Common myeloid progenitor, CD34-positive (primary cell): ENCODE results near the gene CRNKL1.

Experiments used
- CTCF ChIA-PET: fragments of 350-600 bp; sonication (Branson Sonifier 250); formaldehyde crosslinking; loops from one replicate; lab custom pipeline; 2021; ENCODE audit warnings: antibody characterized with exemption; lab: Charles Lee
- POLR2A ChIA-PET: fragments of 350-600 bp; sonication (Branson Sonifier 250); formaldehyde crosslinking; loops from one replicate; lab custom pipeline; 2021; ENCODE audit warnings: antibody characterized with exemption; lab: Charles Lee
- DNase-seq, 3 donors: peaks; one replicate each; pipeline versions ENCODE4 v3.0.0 to v3.0.0-alpha.2; 2013
- H3K27ac ChIP-seq, 2 experiments: 1 replicate in 1 of 2; 2 replicates in 1 of 2; pipeline ENCODE4 v1.7.0; 2013; ENCODE audit warnings: inconsistent platforms in 2 of 2, low read length in 2 of 2, mild to moderate bottlenecking in 2 of 2, low read depth in 1 of 2, moderate library complexity in 1 of 2; ENCODE audit not compliant: severe bottlenecking in 2 of 2, insufficient read depth in 1 of 2, poor library complexity in 1 of 2
- H3K27me3 ChIP-seq, 5 experiments: replicated peaks in 2 of 5; 1 replicate in 3 of 5; 2 replicates in 2 of 5; pipeline versions ENCODE4 v1.6.1 to v1.7.0; 2013; ENCODE audit warnings: low read length in 4 of 5, mild to moderate bottlenecking in 2 of 5, moderate library complexity in 2 of 5, inconsistent platforms in 1 of 5; ENCODE audit not compliant: insufficient read depth in 5 of 5, control insufficient read depth in 4 of 5
- H3K36me3 ChIP-seq, 4 experiments: 1 replicate in 2 of 4; 2 replicates in 2 of 4; pipeline versions ENCODE4 v1.6.1 to v1.7.0; 2013; ENCODE audit warnings: low read length in 3 of 4, control low read depth in 1 of 4, mild to moderate bottlenecking in 1 of 4; ENCODE audit not compliant: control insufficient read depth in 4 of 4, insufficient read depth in 4 of 4
- H3K4me1 ChIP-seq, 4 experiments: 1 replicate in 3 of 4; 2 replicates in 1 of 4; pipeline versions ENCODE4 v1.6.1 to v1.7.1; 2013; ENCODE audit warnings: low read length in 3 of 4, mild to moderate bottlenecking in 3 of 4, control low read depth in 1 of 4, inconsistent platforms in 1 of 4, moderate library complexity in 1 of 4; ENCODE audit not compliant: control insufficient read depth in 4 of 4, insufficient read depth in 4 of 4; ENCODE audit errors: control extremely low read depth in 1 of 4
- H3K4me3 ChIP-seq, 7 experiments: 1 replicate in 4 of 7; 2 replicates in 3 of 7; pipeline versions ENCODE4 v1.5.1 to v1.7.0; 2013; ENCODE audit warnings: mild to moderate bottlenecking in 7 of 7, low read length in 6 of 7, moderate library complexity in 6 of 7, inconsistent platforms in 2 of 7, low read depth in 2 of 7, control low read depth in 1 of 7; ENCODE audit not compliant: insufficient read depth in 4 of 7, control insufficient read depth in 1 of 7; ENCODE audit errors: extremely low read depth in 1 of 7
- H3K9me3 ChIP-seq, 5 experiments: 1 replicate in 4 of 5; 2 replicates in 1 of 5; pipeline versions ENCODE4 v1.6.1 to v1.7.1; 2013; ENCODE audit warnings: low read length in 4 of 5, mild to moderate bottlenecking in 2 of 5, inconsistent platforms in 1 of 5, low read depth in 1 of 5, moderate library complexity in 1 of 5; ENCODE audit not compliant: control insufficient read depth in 4 of 5, insufficient read depth in 2 of 5; ENCODE audit errors: control extremely low read depth in 1 of 5
- WGBS: methylation state at CpG from one replicate; pipeline ENCODE4 v1.1.5; 2013; ENCODE audit not compliant: insufficient coverage; 5-methylcytosine and 5-hydroxymethylcytosine counted together

CRNKL1 gene

DNA sequence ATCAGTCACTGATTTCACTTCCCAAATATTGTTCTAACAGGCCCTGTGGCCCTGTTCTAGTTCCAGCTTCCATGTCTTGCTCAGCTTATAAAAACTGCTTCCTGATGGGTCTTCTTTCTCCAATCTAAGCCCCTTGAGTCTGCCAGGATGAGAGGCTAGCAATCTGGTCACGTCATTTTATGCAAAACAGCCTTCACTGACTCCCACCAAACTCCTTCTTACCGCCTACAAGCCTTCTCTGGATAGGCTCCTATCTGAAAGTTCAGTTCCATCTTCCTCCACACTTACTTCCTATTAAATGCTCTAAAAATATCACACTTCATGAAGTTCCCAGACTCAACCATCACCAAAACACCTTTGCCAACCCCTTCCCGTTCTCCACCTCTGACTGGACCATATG, 15.5 kb downstream of the CRNKL1 start:
- 100% methylated on average over 3 of the region's 3 CpGs for WGBS
- no peak for DNase-seq
- H3K4me3 ChIP-seq = no peak overlapping the region
- no peak overlapping the region for H3K27ac ChIP-seq
- CTCF ChIA-PET = no interaction called here
- POLR2A ChIA-PET = no interaction called here
- H3K36me3 ChIP-seq = peaks cover 33 to 98% (median 71%) of the 10 kb centered on the region in 4 experiments
- no peaks in the 10 kb centered on the region for H3K4me1 ChIP-seq
- no peaks in the 10 kb centered on the region for H3K27me3 ChIP-seq
- H3K9me3 ChIP-seq = no peaks in the 10 kb centered on the region

DNA sequence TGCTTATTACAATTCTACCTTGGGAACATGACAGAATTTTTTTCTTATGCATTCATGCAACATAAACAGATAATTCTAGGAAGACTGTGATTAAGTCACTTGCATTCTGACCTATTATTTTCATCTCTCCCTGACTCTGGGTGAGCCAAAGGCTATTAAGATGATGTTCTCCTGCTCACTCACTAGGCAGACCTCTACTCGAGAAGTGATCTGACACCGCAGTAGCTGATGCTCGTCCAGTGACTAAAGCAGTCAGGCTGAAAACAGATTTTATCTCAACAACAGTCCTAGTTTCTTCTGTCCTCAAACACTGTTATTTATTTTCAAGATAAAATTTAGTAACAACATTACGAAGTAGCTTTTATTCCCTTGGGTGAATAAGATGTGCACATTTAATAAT, 17.8 kb downstream of the CRNKL1 start:
- H3K36me3 ChIP-seq = peaks cover 32 to 93% (median 63%) of the 10 kb centered on the region in 4 experiments
- no peak overlapping the region for H3K4me3 ChIP-seq
- CTCF ChIA-PET = no interaction called here
- no peak overlapping the region for H3K27ac ChIP-seq
- H3K9me3 ChIP-seq = no peaks in the 10 kb centered on the region
- H3K27me3 ChIP-seq = no peaks in the 10 kb centered on the region
- no peak for DNase-seq
- 100% methylated on average over 2 of the region's 4 CpGs for WGBS
- POLR2A ChIA-PET = no interaction called here
- H3K4me1 ChIP-seq = no peaks in the 10 kb centered on the region

DNA sequence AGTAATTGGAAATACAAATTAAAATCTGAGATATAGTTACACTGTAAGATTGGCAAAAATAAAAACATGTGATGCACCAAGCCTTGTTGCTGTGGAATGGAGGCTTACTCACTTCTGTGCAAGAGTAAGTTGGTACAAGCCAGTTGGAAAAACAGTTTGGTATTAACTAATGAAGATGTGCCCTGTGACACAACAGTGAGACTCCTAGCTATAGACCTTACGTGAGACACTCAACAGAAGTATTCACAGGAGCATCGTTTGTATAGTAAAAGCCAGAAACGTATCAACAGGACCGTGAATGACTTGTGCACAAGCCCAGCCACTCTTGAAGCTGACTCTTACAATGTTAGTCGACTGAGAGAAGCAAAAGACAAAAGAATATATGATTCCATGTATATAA, 20.5 kb downstream of the CRNKL1 start:
- POLR2A ChIA-PET = no interaction called here
- H3K27me3 ChIP-seq = no peaks in the 10 kb centered on the region
- H3K4me3 ChIP-seq = no peak overlapping the region
- H3K9me3 ChIP-seq = no peaks in the 10 kb centered on the region
- WGBS = 100% methylated on average over 4 of the region's 5 CpGs
- CTCF ChIA-PET = interaction anchor here (1.4 kb wide), 1 partner anchor 16 kb away, joined by 3 read pairs; no protein-coding TSS in a partner anchor
- no peaks in the 10 kb centered on the region for H3K4me1 ChIP-seq
- H3K36me3 ChIP-seq = peaks cover 29 to 85% (median 54%) of the 10 kb centered on the region in 4 experiments
- DNase-seq = no peak
- no peak overlapping the region for H3K27ac ChIP-seq

DNA sequence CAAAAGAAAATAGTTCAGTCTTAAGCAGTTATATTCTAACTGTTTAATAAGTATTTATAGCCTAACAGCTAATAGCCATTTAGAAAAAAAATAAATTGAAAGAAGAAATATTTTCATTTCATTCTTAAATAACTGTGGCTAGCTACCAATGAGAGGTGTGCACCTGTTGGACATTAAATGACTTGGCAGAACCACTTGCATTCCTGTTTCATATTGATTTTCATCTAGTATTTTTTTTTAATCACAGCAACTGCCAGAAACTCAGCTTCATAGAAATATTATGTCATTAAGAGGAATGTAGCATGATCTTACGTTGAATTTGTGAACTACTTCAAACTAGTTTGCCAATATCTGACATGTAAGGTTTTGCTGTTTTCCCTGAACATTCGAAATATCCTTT, 25.0 kb downstream of the CRNKL1 start:
- ChIA-PET CTCF (interaction anchor here (1.9 kb wide), 1 partner anchor 24 kb away, joined by 12 read pairs; the partner anchor contains the start of genes CFAP61 and CRNKL1), POLR2A (interaction anchor here (0.7 kb wide), 1 partner anchor 8 kb away, joined by 5 read pairs; no protein-coding TSS in a partner anchor)
- no peaks in the 10 kb centered on the region for H3K9me3 ChIP-seq
- 83% methylated on average over 1 of the region's 2 CpGs for WGBS
- H3K4me3 ChIP-seq = no peak overlapping the region
- H3K36me3 ChIP-seq = peaks cover 21 to 71% (median 50%) of the 10 kb centered on the region in 4 experiments
- no peaks in the 10 kb centered on the region for H3K4me1 ChIP-seq
- no peak overlapping the region for H3K27ac ChIP-seq
- DNase-seq = no peak
- no peaks in the 10 kb centered on the region for H3K27me3 ChIP-seq

DNA sequence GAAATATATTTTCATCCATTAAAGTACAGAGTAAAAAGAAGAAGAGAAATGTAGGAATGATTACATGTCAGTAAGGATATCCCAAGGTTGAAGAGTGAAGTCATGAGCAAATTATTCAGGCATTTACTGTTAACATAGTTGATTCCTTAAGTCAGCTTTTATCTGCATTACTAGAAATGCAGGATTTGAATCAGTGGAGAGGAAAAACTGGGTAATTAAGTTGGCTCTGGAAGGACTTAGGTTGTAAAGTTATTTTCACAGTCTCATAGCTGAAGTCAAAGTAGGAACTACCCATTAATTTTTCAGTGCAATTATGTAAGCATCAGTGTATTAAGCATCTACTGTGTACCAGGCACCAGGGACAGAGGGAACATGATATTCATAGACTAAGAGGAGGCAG, 27.3 kb downstream of the CRNKL1 start:
- Histone ChIP-seq H3K27ac (no peak overlapping the region), H3K4me3 (no peak overlapping the region), H3K27me3 (no peaks in the 10 kb centered on the region), H3K9me3 (no peaks in the 10 kb centered on the region), H3K36me3 (peaks cover 13 to 55% (median 37%) of the 10 kb centered on the region in 4 experiments), H3K4me1 (peaks cover 0 to 12% (median 8%) of the 10 kb centered on the region in 4 experiments)
- ChIA-PET CTCF (no interaction called here), POLR2A (no interaction called here)
- DNase-seq = no peak

DNA sequence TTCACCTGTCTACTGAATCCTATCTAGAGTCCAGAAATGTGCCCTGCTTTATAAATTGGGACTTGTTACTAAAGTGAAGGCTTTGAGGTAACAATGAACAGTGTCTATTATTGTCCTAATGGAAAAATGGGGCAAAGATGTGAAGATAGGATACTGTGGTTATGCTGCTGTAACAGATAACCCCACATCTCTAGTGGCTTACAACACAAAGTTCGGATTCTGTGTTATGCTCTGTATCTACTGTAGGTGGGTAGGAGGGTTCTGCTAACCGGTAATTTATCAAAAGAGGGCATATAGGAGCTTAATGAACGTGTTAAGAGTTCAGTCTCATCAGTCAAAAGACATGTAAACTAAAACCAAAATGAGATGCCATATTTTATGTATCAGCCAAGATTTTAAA, 28.9 kb downstream of the CRNKL1 start:
- WGBS = no CpG with 5 or more reads among the region's 3 CpGs

DNA sequence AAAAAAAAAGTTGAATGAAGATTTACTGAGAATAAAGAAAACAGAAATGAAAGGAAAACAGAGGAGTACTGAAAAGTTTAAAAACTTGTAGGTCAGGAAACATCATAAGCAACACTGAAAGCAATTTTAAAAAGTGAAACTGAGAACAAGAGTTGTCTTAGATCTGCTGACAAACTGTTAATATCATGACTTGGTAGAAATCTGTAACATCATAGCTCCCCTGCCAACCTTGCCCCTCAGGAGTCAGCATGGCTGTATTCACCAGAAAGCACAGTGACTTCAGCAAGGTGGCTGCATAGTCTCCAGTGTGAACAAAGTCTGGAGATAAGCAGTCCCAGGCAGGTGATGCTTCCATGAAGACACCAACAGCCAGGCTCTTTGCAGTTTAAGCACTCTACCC, 29.8 kb downstream of the CRNKL1 start:
- Histone ChIP-seq H3K9me3 (no peaks in the 10 kb centered on the region), H3K4me3 (no peak overlapping the region), H3K27me3 (no peaks in the 10 kb centered on the region), H3K4me1 (peaks cover 5 to 33% (median 24%) of the 10 kb centered on the region in 4 experiments), H3K36me3 (peaks cover 10 to 60% (median 32%) of the 10 kb centered on the region in 4 experiments), H3K27ac (no peak overlapping the region)
- DNase-seq = peak in 2 of 3 donors; percentile 17
- ChIA-PET POLR2A (no interaction called here), CTCF (interaction anchor here (0.7 kb wide), 1 partner anchor 1374 kb away, joined by 3 read pairs; no protein-coding TSS in a partner anchor)

More for the DNA sequence above, 28.9 kb downstream of the CRNKL1 start:
- no peaks in the 10 kb centered on the region for H3K27me3 ChIP-seq
- POLR2A ChIA-PET = no interaction called here
- no peak overlapping the region for H3K27ac ChIP-seq
- peaks cover 1 to 24% (median 16%) of the 10 kb centered on the region in 4 experiments for H3K4me1 ChIP-seq
- DNase-seq = no peak
- CTCF ChIA-PET = no interaction called here
- peaks cover 10 to 59% (median 36%) of the 10 kb centered on the region in 4 experiments for H3K36me3 ChIP-seq
- no peaks in the 10 kb centered on the region for H3K9me3 ChIP-seq
- no peak overlapping the region for H3K4me3 ChIP-seq
